ENCODE measurements around the gene IFITM10. TPM values are rescaled to one million over a fixed set of nuclear protein-coding genes. Genes with fewer than 3 reads are reported as not detected.
"Not testable (repeated sequence)": the region's sequence is repeated elsewhere in the genome, so short reads cannot be mapped to it uniquely, and the experiment has no call there.

The IFITM10 gene
- total RNA-seq, 4 donors from 2014 or later: 0.88 to 6.3 (median 2.4) TPM

DNA sequence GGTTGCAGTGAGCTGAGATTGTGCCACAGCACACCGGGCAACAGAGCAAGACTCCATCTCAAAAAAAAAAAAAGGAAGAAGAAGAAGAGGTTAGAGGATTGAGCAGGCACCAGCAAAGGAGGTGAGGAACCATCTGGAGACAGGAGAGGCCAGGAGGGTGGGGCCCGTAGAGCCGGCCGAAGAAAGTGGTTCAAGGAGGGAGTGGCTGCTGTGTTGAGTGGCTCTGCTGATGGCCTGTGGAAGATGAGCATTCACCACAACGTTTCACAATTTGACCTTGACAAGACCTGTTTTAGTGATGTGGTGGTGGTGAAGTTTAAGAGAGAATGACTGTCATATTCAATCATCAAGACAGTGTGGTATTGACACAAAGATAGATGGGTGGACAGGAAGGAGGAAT is 20.1 kb upstream of the IFITM10 start:
- Histone ChIP-seq H3K4me1 (peaks cover 26 to 48% (median 28%) of the 10 kb centered on the region in 3 donors), H3K36me3 (no peaks in the 10 kb centered on the region), H3K27ac (peak overlapping the region in 1 of 4 donors; percentile 76), H3K27me3 (no peaks in the 10 kb centered on the region), H3K9me3 (no peaks in the 10 kb centered on the region), H3K4me3 (no peak overlapping the region)
- DNase-seq: no peak
- 50 to 58% methylated on average over 5 of the region's 5 CpGs for WGBS, 2 donors
- intact Hi-C loops (cut with DNase I): no loop called here
- TF ChIP-seq POLR2A (IDR thresholded peaks at IDR 0.05): no peak
- TF ChIP-seq, protein P1, sequence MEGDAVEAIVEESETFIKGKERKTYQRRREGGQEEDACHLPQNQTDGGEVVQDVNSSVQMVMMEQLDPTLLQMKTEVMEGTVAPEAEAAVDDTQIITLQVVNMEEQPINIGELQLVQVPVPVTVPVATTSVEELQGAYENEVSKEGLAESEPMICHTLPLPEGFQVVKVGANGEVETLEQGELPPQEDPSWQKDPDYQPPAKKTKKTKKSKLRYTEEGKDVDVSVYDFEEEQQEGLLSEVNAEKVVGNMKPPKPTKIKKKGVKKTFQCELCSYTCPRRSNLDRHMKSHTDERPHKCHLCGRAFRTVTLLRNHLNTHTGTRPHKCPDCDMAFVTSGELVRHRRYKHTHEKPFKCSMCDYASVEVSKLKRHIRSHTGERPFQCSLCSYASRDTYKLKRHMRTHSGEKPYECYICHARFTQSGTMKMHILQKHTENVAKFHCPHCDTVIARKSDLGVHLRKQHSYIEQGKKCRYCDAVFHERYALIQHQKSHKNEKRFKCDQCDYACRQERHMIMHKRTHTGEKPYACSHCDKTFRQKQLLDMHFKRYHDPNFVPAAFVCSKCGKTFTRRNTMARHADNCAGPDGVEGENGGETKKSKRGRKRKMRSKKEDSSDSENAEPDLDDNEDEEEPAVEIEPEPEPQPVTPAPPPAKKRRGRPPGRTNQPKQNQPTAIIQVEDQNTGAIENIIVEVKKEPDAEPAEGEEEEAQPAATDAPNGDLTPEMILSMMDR (IDR thresholded peaks at IDR 0.05): no peak

DNA sequence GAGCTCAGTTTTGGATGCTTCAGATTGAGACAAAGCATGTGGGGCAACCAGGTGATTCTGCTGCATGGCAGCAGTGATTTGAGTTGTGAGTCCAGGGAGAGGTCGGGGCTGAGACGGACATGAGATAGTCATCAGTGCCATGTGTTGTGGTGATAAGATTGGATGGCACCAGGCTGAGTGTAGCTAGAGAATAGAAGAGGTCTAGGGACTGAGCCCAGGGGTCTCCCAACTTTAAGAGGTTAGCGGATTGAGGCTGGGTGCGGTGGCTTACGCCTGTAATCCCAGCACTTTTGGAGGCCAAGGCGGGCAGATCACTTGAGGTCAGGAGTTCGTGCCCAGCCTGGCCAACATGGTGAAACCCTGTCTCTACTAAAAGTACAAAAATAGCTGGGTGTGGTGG is 19.7 kb upstream of the IFITM10 start:
- WGBS, 2 donors: 92 to 93% methylated on average over 7 of the region's 7 CpGs
- Histone ChIP-seq H3K4me3 (no peak overlapping the region), H3K4me1 (peaks cover 26 to 48% (median 28%) of the 10 kb centered on the region in 3 donors), H3K36me3 (no peaks in the 10 kb centered on the region), H3K9me3 (no peaks in the 10 kb centered on the region), H3K27me3 (no peaks in the 10 kb centered on the region), H3K27ac (no peak overlapping the region)
- no peak for DNase-seq
- intact Hi-C loops (cut with DNase I): no loop called here
- TF ChIP-seq, protein P1 (IDR thresholded peaks at IDR 0.05): no peak
- no peak for TF ChIP-seq POLR2A (IDR thresholded peaks at IDR 0.05)

DNA sequence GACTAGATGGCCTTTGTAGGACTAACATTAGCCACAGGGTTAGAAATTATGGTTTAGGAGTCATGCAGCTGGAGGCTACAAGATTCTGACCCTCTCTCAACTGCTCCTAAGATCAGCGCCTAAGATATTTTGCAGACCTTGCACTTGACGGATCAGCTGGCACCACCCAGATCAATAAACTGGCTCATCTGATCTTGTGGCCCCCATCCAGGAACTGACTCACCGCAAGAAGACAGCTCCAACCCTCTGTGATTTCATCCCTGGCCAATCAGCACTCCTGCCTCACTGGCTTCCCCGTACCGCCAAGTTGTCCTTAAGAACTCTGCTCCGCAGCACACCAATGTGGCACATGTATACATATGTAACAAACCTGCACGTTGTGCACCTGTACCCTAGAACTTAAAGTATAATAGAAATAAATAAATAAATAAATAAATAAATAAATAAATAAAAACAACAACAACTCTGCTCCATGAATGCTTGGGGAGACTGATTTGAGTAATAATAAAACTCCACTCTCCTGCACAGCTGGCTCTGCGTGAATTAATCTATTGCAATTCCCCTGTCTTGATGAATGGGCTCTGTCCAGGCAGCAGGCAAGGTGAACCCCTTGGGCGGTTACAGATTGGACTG is 19.0 kb upstream of the IFITM10 start:
- H3K27ac ChIP-seq; H3K4me3 ChIP-seq; H3K9me3 ChIP-seq; H3K27me3 ChIP-seq; H3K36me3 ChIP-seq; intact Hi-C loops (cut with DNase I); DNase-seq: not testable (repeated sequence)
- peaks cover 27 to 51% (median 29%) of the 10 kb centered on the region in 3 donors for H3K4me1 ChIP-seq
- WGBS, 2 donors: 63 to 76% methylated on average over 8 to 9 of the region's 9 CpGs

DNA sequence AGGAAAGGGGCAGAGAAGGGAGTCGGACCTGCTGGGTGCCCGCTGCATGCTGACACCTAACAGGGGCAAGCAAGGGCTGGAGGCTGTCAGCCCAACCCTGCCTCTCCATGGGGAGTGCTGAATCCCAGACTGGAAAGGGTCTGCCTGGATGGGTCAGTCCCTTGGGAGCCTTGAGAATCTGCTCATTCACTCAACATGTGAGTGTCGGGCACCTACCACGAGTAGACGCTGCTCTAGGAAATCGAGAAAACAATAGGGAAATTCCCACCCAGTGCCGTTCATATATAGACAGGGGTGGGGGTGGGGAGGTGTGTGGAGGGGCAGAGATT is 17.7 kb upstream of the IFITM10 start:
- TF ChIP-seq, protein P1 (IDR thresholded peaks at IDR 0.05): no peak
- TF ChIP-seq POLR2A (IDR thresholded peaks at IDR 0.05): no peak
- 60 to 67% methylated on average over 2 of the region's 7 CpGs for WGBS, 2 donors
- Histone ChIP-seq H3K4me3 (no peak overlapping the region), H3K4me1 (peaks cover 25 to 56% (median 29%) of the 10 kb centered on the region in 3 donors), H3K9me3 (no peaks in the 10 kb centered on the region), H3K27ac (no peak overlapping the region), H3K36me3 (no peaks in the 10 kb centered on the region), H3K27me3 (no peaks in the 10 kb centered on the region)
- no peak for DNase-seq
- intact Hi-C loops (cut with DNase I): no loop called here

DNA sequence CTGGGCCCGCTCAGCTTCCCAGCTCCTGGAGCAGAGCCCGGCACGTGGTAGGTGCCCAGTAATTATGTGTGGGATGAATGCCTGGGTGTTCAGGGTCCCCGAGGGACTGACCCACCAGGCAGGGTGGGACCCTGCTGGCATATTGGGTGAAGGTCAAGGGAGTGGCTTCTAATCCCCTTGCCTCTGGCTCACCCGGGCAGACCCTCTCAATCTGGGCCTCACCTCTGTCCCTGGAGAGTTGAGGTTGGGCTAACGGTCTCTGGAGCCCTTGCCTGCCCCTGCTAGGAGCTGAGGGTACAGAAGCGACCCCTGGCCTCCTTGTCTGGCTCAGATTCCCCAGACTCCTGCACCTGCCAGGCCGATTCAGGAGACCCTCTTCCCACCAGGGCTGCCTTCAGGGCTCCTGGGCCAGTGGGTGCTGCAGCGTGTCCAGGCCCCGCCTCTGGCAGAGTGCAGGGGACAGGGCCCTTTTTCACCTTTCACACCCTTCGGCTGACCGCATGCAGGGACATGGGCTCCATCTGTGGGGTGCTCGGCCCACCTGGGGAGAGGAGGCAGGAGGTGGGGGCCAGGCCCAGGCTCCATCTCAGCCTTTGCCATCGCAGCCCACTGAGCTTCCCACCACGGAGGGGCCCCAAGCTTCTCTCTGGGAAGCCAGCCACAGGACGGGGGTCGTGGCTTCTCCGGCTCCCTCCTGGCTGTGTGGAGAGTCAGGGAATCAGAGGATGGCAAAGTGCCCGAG is 17.2 kb upstream of the IFITM10 start:
- DNase-seq: no peak
- H3K4me1 ChIP-seq: peaks cover 24 to 56% (median 29%) of the 10 kb centered on the region in 3 donors
- H3K4me3 ChIP-seq: no peak overlapping the region
- intact Hi-C loops (cut with DNase I): no loop called here
- TF ChIP-seq POLR2A (IDR thresholded peaks at IDR 0.05): no peak
- TF ChIP-seq, protein P1 (IDR thresholded peaks at IDR 0.05): no peak
- WGBS, 2 donors: 100% methylated on average over 1 of the region's 19 CpGs; no CpG with 5 or more reads in 1 of the 2 donors
- no peak overlapping the region for H3K27ac ChIP-seq
- no peaks in the 10 kb centered on the region for H3K9me3 ChIP-seq
- H3K27me3 ChIP-seq: no peaks in the 10 kb centered on the region
- H3K36me3 ChIP-seq: no peaks in the 10 kb centered on the region
